Smooth muscle cell (in vitro differentiated cells): ENCODE measurements around the gene CFAP61. TPM values are rescaled to one million over a fixed set of nuclear protein-coding genes. Genes with fewer than 3 reads are reported as not detected.

Source experiments
- DNase-seq: peaks from one replicate; lab custom pipeline; 2025; ENCODE audit not compliant: unreplicated experiment; lab: John Stamatoyannopoulos, UW
- H2AFZ ChIP-seq: fragments of 200-600 bp; sonication (generic); 2 replicates; pipeline ENCODE4 v1.6.0; 2016; ENCODE audit warnings: antibody characterized with exemption, low read depth, mild to moderate bottlenecking
- H3F3A ChIP-seq: fragments of 200-600 bp; sonication (generic); 2 replicates; pipeline ENCODE4 v1.6.0; 2017; ENCODE audit warnings: antibody characterized with exemption, low read depth
- H3K27ac ChIP-seq: fragments of 200-600 bp; sonication (generic); 2 replicates; pipeline ENCODE4 v1.5.1; 2016; ENCODE audit warnings: low read depth, mild to moderate bottlenecking
- H3K27me3 ChIP-seq: fragments of 200-600 bp; sonication (generic); 2 replicates; pipeline ENCODE4 v1.6.1; 2016; ENCODE audit warnings: low read depth, mild to moderate bottlenecking
- H3K36me3 ChIP-seq: fragments of 200-600 bp; sonication (generic); 2 replicates; pipeline ENCODE4 v1.5.1; 2016; ENCODE audit warnings: low read depth
- H3K4me1 ChIP-seq: fragments of 200-600 bp; sonication (generic); 2 replicates; pipeline ENCODE4 v1.5.1; 2016; ENCODE audit warnings: low read depth
- H3K4me2 ChIP-seq: fragments of 200-600 bp; sonication (generic); 2 replicates; pipeline ENCODE4 v1.6.0; 2016; ENCODE audit warnings: mild to moderate bottlenecking
- H3K4me3 ChIP-seq: fragments of 200-600 bp; sonication (generic); 2 replicates; pipeline ENCODE4 v1.5.1; 2016; ENCODE audit warnings: mild to moderate bottlenecking
- H3K79me2 ChIP-seq: fragments of 200-600 bp; sonication (generic); 2 replicates; pipeline ENCODE4 v1.6.0; 2016; ENCODE audit warnings: low read depth, mild to moderate bottlenecking
- H3K9ac ChIP-seq: fragments of 200-600 bp; sonication (generic); 2 replicates; pipeline ENCODE4 v1.6.0; 2016; ENCODE audit warnings: low read depth
- H3K9me3 ChIP-seq: fragments of 200-600 bp; sonication (generic); replicated peaks from 2 replicates; pipeline ENCODE4 v1.5.1; 2016; ENCODE audit warnings: low read depth
- H4K20me1 ChIP-seq: fragments of 200-600 bp; sonication (generic); 2 replicates; pipeline ENCODE4 v1.6.0; 2016; ENCODE audit warnings: low read depth
- CTCF ChIP-seq: fragments of 200-600 bp; sonication (generic); IDR thresholded peaks from 2 replicates; pipeline ENCODE4 v1.5.1; 2017; ENCODE audit warnings: borderline replicate concordance, mild to moderate bottlenecking, antibody characterized with exemption; ENCODE audit not compliant: insufficient read depth, poor library complexity, severe bottlenecking
- WGBS: methylation state at CpG from one replicate; pipeline ENCODE4 v1.1.7; 2016; ENCODE audit warnings: low lambda C conversion rate; 5-methylcytosine and 5-hydroxymethylcytosine counted together
- polyA plus RNA-seq: library from polyadenylated mRNA; unstranded; fragments of >200 nt; fragmentation: Nextera tagmentation; extraction: Ambion mirVana; gene quantifications from 2 replicates; pipeline ENCODE4 v1.2.1, GENCODE V29; 2016
- total RNA-seq: library from RNA; depleted of rRNA; stranded (reverse); fragments of >200 nt; gene quantifications from 2 replicates; pipeline ENCODE4 v1.2.3, GENCODE V29; 2014

CFAP61 gene
- total and polyA plus RNA-seq, 2 experiments from 2014 or later = not detected

GRCh38 chr20:20210327-20210726, 158.0 kb downstream of the CFAP61 start:
- 13% methylated on average over 5 of the region's 5 CpGs for WGBS
- no peak for DNase-seq
- H3K9ac ChIP-seq = no peak overlapping the region
- peak overlapping the region; percentile 59 for H3K27ac ChIP-seq
- H3K9me3 ChIP-seq = no peaks in the 10 kb centered on the region
- peaks cover 14% of the 10 kb centered on the region for H3K4me1 ChIP-seq
- H3K36me3 ChIP-seq = no peaks in the 10 kb centered on the region
- no peak overlapping the region for H3K4me2 ChIP-seq
- H4K20me1 ChIP-seq = no peaks in the 10 kb centered on the region
- H3K79me2 ChIP-seq = no peaks in the 10 kb centered on the region
- no peak overlapping the region for H3K4me3 ChIP-seq
- no peak for TF ChIP-seq CTCF
- H3F3A ChIP-seq = peaks cover 4% of the 10 kb centered on the region
- H3K27me3 ChIP-seq = peaks cover 3% of the 10 kb centered on the region
- H2AFZ ChIP-seq = no peak overlapping the region

GRCh38 chr20:20210943-20211273, 158.6 kb downstream of the CFAP61 start:
- 60% methylated on average over 6 of the region's 6 CpGs for WGBS
- no peak overlapping the region for H3K4me2 ChIP-seq
- no peaks in the 10 kb centered on the region for H4K20me1 ChIP-seq
- no peaks in the 10 kb centered on the region for H3K9me3 ChIP-seq
- no peak overlapping the region for H3K4me3 ChIP-seq
- H3K36me3 ChIP-seq = no peaks in the 10 kb centered on the region
- peaks cover 16% of the 10 kb centered on the region for H3K4me1 ChIP-seq
- H3K79me2 ChIP-seq = no peaks in the 10 kb centered on the region
- H3K9ac ChIP-seq = no peak overlapping the region
- H3K27ac ChIP-seq = peak overlapping the region; percentile 59
- no peak overlapping the region for H2AFZ ChIP-seq
- DNase-seq = no peak
- no peak for TF ChIP-seq CTCF
- peaks cover 4% of the 10 kb centered on the region for H3F3A ChIP-seq
- H3K27me3 ChIP-seq = peaks cover 3% of the 10 kb centered on the region

- Histone ChIP-seq H4K20me1 (no peaks in the 10 kb centered on the region), H3K4me2 (no peak overlapping the region), H3K27me3 (peaks cover 3% of the 10 kb centered on the region), H3K9ac (peak overlapping the region; percentile 36), H3K27ac (peak overlapping the region; percentile 59), H3K9me3 (no peaks in the 10 kb centered on the region), H3K4me1 (peaks cover 22% of the 10 kb centered on the region), H3K79me2 (no peaks in the 10 kb centered on the region), H3K36me3 (no peaks in the 10 kb centered on the region), H3F3A (peaks cover 4% of the 10 kb centered on the region), H2AFZ (no peak overlapping the region), H3K4me3 (no peak overlapping the region)
- no peak for DNase-seq
- no peak for TF ChIP-seq CTCF
- 37% methylated on average over 5 of the region's 5 CpGs for whole genome bisulfite sequencing
These were observed 159.1 kb downstream of the CFAP61 start for GRCh38 chr20:20211274-20211987.

GRCh38 chr20:20211988-20212518, 159.7 kb downstream of the CFAP61 start:
- Histone ChIP-seq H3K9ac (peak overlapping the region; percentile 36), H3K27ac (peak overlapping the region; percentile 19)
- no peak for DNase-seq

More at GRCh38 chr20:20211988-20212518, 159.7 kb downstream of the CFAP61 start:
- Histone ChIP-seq H2AFZ (no peak overlapping the region), H4K20me1 (no peaks in the 10 kb centered on the region), H3F3A (peaks cover 4% of the 10 kb centered on the region), H3K4me3 (no peak overlapping the region), H3K9me3 (no peaks in the 10 kb centered on the region), H3K4me2 (no peak overlapping the region), H3K4me1 (peaks cover 27% of the 10 kb centered on the region), H3K36me3 (no peaks in the 10 kb centered on the region), H3K79me2 (no peaks in the 10 kb centered on the region), H3K27me3 (peaks cover 3% of the 10 kb centered on the region)
- no peak for TF ChIP-seq CTCF
- 90% methylated on average over 11 of the region's 11 CpGs for WGBS
